ENCODE data around the gene LILRA1.
"Not testable (repeated sequence)": the region's sequence is repeated elsewhere in the genome, so short reads cannot be mapped to it uniquely, and the experiment has no call there.

Gene LILRA1

GRCh38 chr19:54594737-54595136 lies 1.3 kb downstream of the LILRA1 start:
- Histone ChIP-seq H4K20me1 (no peaks in the 10 kb centered on the region), H3K9ac (peak overlapping the region in 8 of 11 experiments; percentile 31 to 74 (median 64); a peak in 12 of 22 replicates), H3K4me2 (peak overlapping the region; percentile 77 to 97 (median 95)), H3K36me3 (peaks cover 0 to 26% (median 4%) of the 10 kb centered on the region in 11 experiments; a peak in 11 of 22 replicates), H3K27ac (peak overlapping the region in 6 of 11 experiments; percentile 54 to 71 (median 62); a peak in 8 of 22 replicates), H3K27me3 (peaks cover 0 to 22% (median 4%) of the 10 kb centered on the region in 11 experiments; a peak in 6 of 22 replicates), H3K4me1 (peaks cover 55 to 64% (median 57%) of the 10 kb centered on the region in 10 experiments), H3K9me3 (replicated peaks in 1 of 11) (peaks cover 0 to 11% (median 7%) of the 10 kb centered on the region in 11 experiments; a peak in 16 of 22 replicates), H3K4me3 (peak overlapping the region in 6 of 10 experiments; percentile 44 to 66 (median 56); a peak in 12 of 20 replicates)
- no peak for TF ChIP-seq Cebpa-rat (IDR thresholded peaks at IDR 0.05)

- peak overlapping the region; percentile 77 to 97 (median 95) for H3K4me2 ChIP-seq
- peaks cover 49 to 71% (median 52%) of the 10 kb centered on the region in 10 experiments for H3K4me1 ChIP-seq
- H4K20me1 ChIP-seq; H3K9me3 ChIP-seq (replicated peaks in 1 of 11); H3K27ac ChIP-seq: not testable (repeated sequence)
- H3K27me3 ChIP-seq, result peaks cover 0 to 16% (median 4%) of the 10 kb centered on the region in 11 experiments; a peak in 6 of 22 replicates
- H3K36me3 ChIP-seq, result peaks cover 0 to 21% (median 0%) of the 10 kb centered on the region in 11 experiments; a peak in 4 of 22 replicates
- H3K9ac ChIP-seq, result peak overlapping the region in 1 of 11 experiments; percentile 48; a peak in 2 of 22 replicates
- peak overlapping the region in 3 of 10 experiments; percentile 7 to 54 (median 44); a peak in 4 of 20 replicates for H3K4me3 ChIP-seq
Measured at GRCh38 chr19:54595680-54596436, 2.4 kb downstream of the LILRA1 start.

GRCh38 chr19:54600212-54600611 lies 6.8 kb downstream of the LILRA1 start:
- H3K27ac ChIP-seq, result no peak overlapping the region
- H3K9ac ChIP-seq, result no peak overlapping the region; a peak in 1 of 22 replicates
- H3K4me2 ChIP-seq, result peak overlapping the region in 4 of 11 experiments; percentile 13 to 76 (median 38); a peak in 5 of 22 replicates
- H4K20me1 ChIP-seq, result no peaks in the 10 kb centered on the region; a peak in 1 of 22 replicates
- H3K27me3 ChIP-seq, result peaks cover 0 to 10% (median 0%) of the 10 kb centered on the region in 11 experiments; a peak in 4 of 22 replicates
- no peak overlapping the region for H3K4me3 ChIP-seq
- H3K4me1 ChIP-seq, result peaks cover 6 to 42% (median 8%) of the 10 kb centered on the region in 10 experiments
- peaks cover 0 to 11% (median 10%) of the 10 kb centered on the region in 11 experiments; a peak in 19 of 22 replicates for H3K9me3 ChIP-seq (replicated peaks in 1 of 11)
- H3K36me3 ChIP-seq, result peaks cover 0 to 21% (median 0%) of the 10 kb centered on the region in 11 experiments; a peak in 4 of 22 replicates
- no peak for TF ChIP-seq Cebpa-rat (IDR thresholded peaks at IDR 0.05)

GRCh38 chr19:54606230-54606629 lies 12.8 kb downstream of the LILRA1 start:
- H3K9ac ChIP-seq, result peak overlapping the region in 5 of 11 experiments; percentile 25 to 84 (median 72); a peak in 7 of 22 replicates
- peaks cover 8 to 50% (median 44%) of the 10 kb centered on the region in 11 experiments for H3K9me3 ChIP-seq (replicated peaks in 1 of 11)
- no peaks in the 10 kb centered on the region for H4K20me1 ChIP-seq
- no peak overlapping the region for H3K4me3 ChIP-seq
- no peaks in the 10 kb centered on the region for H3K27me3 ChIP-seq
- H3K36me3 ChIP-seq, result peaks cover 0 to 9% (median 0%) of the 10 kb centered on the region in 11 experiments; a peak in 1 of 22 replicates
- peak overlapping the region in 7 of 11 experiments; percentile 6 to 94 (median 78); a peak in 11 of 22 replicates for H3K27ac ChIP-seq
- H3K4me1 ChIP-seq, result peaks cover 16 to 69% (median 34%) of the 10 kb centered on the region in 10 experiments
- TF ChIP-seq Cebpa-rat (IDR thresholded peaks at IDR 0.05), result no peak
- peak overlapping the region; percentile 30 to 92 (median 64); a peak in 21 of 22 replicates for H3K4me2 ChIP-seq

- H4K20me1 ChIP-seq, result no peaks in the 10 kb centered on the region
- H3K27ac ChIP-seq, result peak overlapping the region in 6 of 11 experiments; percentile 25 to 94 (median 84); a peak in 11 of 22 replicates
- peak overlapping the region in 5 of 11 experiments; percentile 25 to 84 (median 72); a peak in 8 of 22 replicates for H3K9ac ChIP-seq
- H3K4me3 ChIP-seq, result peak overlapping the region in 1 of 10 experiments; percentile 31; a peak in 2 of 20 replicates
- H3K27me3 ChIP-seq, result no peaks in the 10 kb centered on the region
- H3K4me1 ChIP-seq, result peaks cover 18 to 77% (median 42%) of the 10 kb centered on the region in 10 experiments
- H3K9me3 ChIP-seq (replicated peaks in 1 of 11), result peaks cover 10 to 53% (median 46%) of the 10 kb centered on the region in 11 experiments
- H3K36me3 ChIP-seq, result peaks cover 0 to 11% (median 0%) of the 10 kb centered on the region in 11 experiments; a peak in 1 of 22 replicates
- peak overlapping the region; percentile 30 to 97 (median 64) for H3K4me2 ChIP-seq
- 0 out of 22 replicates have a peak, but pooled peaks of 1 of the 11 experiments have one; percentile 23 for TF ChIP-seq Cebpa-rat (IDR thresholded peaks at IDR 0.05)
Measured at GRCh38 chr19:54606891-54607784, 13.7 kb downstream of the LILRA1 start.

- Histone ChIP-seq H3K9ac (peak overlapping the region in 4 of 11 experiments; percentile 53 to 83 (median 74); a peak in 7 of 22 replicates), H3K27ac (peak overlapping the region in 5 of 11 experiments; percentile 69 to 94 (median 91); a peak in 10 of 22 replicates)
- no peak for TF ChIP-seq Cebpa-rat (IDR thresholded peaks at IDR 0.05)
Measured at GRCh38 chr19:54607785-54608150, 14.3 kb downstream of the LILRA1 start.

GRCh38 chr19:54608205-54608604 lies 14.8 kb downstream of the LILRA1 start:
- Histone ChIP-seq H3K27ac (peak overlapping the region in 5 of 11 experiments; percentile 69 to 94 (median 91); a peak in 10 of 22 replicates), H3K4me3 (0 out of 20 replicates have a peak overlapping the region, but pooled peaks of 1 of the 10 experiments have one; percentile 31), H3K4me2 (peak overlapping the region in 6 of 11 experiments; percentile 60 to 97 (median 86); a peak in 11 of 22 replicates), H4K20me1 (no peaks in the 10 kb centered on the region), H3K9me3 (replicated peaks in 1 of 11) (peaks cover 10 to 53% (median 46%) of the 10 kb centered on the region in 11 experiments), H3K36me3 (peaks cover 0 to 11% (median 0%) of the 10 kb centered on the region in 11 experiments; a peak in 1 of 22 replicates), H3K4me1 (peaks cover 21 to 86% (median 51%) of the 10 kb centered on the region in 10 experiments), H3K9ac (peak overlapping the region in 3 of 11 experiments; percentile 70 to 83 (median 78); a peak in 6 of 22 replicates), H3K27me3 (no peaks in the 10 kb centered on the region)
- no peak for TF ChIP-seq Cebpa-rat (IDR thresholded peaks at IDR 0.05)

More at GRCh38 chr19:54607785-54608150, 14.3 kb downstream of the LILRA1 start:
- H3K4me2 ChIP-seq, result peak overlapping the region; percentile 30 to 97 (median 64); a peak in 18 of 22 replicates
- peaks cover 0 to 11% (median 0%) of the 10 kb centered on the region in 11 experiments; a peak in 1 of 22 replicates for H3K36me3 ChIP-seq
- peak overlapping the region in 1 of 10 experiments; percentile 31; a peak in 2 of 20 replicates for H3K4me3 ChIP-seq
- no peaks in the 10 kb centered on the region for H4K20me1 ChIP-seq
- H3K4me1 ChIP-seq, result peaks cover 21 to 83% (median 48%) of the 10 kb centered on the region in 10 experiments
- H3K9me3 ChIP-seq (replicated peaks in 1 of 11), result peaks cover 10 to 53% (median 46%) of the 10 kb centered on the region in 11 experiments
- no peaks in the 10 kb centered on the region for H3K27me3 ChIP-seq

Measured in BLaER1 treated with 17β-estradiol and CSF1 and Interleukin-3, amounts not matched to agents 10 nM and 100 nM (cell line).